Measurements from ENCODE around the gene IKZF2. TPM values are rescaled to one million over a fixed set of nuclear protein-coding genes. Genes with fewer than 3 reads are reported as not detected.

IKZF2 gene
- total and polyA plus RNA-seq, 2 experiments from 2014 or later = 2.6 to 10.1 TPM

DNA sequence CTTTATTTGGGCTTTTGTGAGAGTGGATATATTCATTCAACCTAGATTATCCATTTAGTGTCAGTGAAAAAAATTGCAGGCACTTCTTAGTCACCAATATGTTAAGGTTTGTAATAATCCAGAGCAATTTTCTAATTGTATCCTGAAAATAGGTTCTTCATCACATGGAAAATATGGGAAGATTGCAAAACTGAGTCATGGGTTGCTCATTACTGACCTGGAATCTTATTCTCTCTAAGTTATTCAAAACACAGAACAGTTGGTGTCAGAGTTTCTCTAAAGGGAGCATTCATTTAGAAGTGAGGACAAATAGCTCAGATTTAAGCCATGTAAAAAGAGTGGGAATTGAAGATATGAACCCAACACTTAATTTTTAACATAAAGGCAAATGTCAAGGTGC, 181.3 kb downstream of the IKZF2 start:
- Mint-ChIP-seq H3K27me3 (ENCODE audit: insufficient read depth, low read depth, poor library complexity) (no peaks in the 10 kb centered on the region), H3K9me3 (no peaks in the 10 kb centered on the region), H3K4me3 (no peak overlapping the region), H3K4me1 (peaks cover 15% of the 10 kb centered on the region; the same call in 2 of the 3 replicates), H3K27ac (no peak overlapping the region), H3K36me3 (ENCODE audit: low read depth) (no peaks in the 10 kb centered on the region)
- Histone ChIP-seq H2AFZ (no peak overlapping the region), H4K20me1 (replicated peaks; ENCODE audit: insufficient read depth) (no peaks in the 10 kb centered on the region), H3K9me2 (ENCODE audit: insufficient read depth) (no peaks in the 10 kb centered on the region), H3K27me3 (ENCODE audit: insufficient read depth) (no peaks in the 10 kb centered on the region), H3K79me2 (replicated peaks; ENCODE audit: insufficient read depth) (no peaks in the 10 kb centered on the region), H3F3A (replicated peaks; ENCODE audit: low read depth) (no peaks in the 10 kb centered on the region), H3K36me3 (ENCODE audit: insufficient read depth) (no peaks in the 10 kb centered on the region), H3K4me1 (ENCODE audit: insufficient read depth) (no peaks in the 10 kb centered on the region), H3K27ac (ENCODE audit: low read depth) (no peak overlapping the region), H3K4me2 (no peak overlapping the region), H3K4me3 (no peak overlapping the region)
- DNase-seq (ENCODE audit: low spot score) (no peak), ATAC-seq (no peak)
- TF ChIP-seq EZH2 (IDR thresholded peaks at IDR 0.05; ENCODE audit: low read depth, unreplicated experiment) = no peak
- no peak for TF ChIP-seq STAT1 (IDR thresholded peaks at IDR 0.05; ENCODE audit: unreplicated experiment)
- TF ChIP-seq, protein P1, sequence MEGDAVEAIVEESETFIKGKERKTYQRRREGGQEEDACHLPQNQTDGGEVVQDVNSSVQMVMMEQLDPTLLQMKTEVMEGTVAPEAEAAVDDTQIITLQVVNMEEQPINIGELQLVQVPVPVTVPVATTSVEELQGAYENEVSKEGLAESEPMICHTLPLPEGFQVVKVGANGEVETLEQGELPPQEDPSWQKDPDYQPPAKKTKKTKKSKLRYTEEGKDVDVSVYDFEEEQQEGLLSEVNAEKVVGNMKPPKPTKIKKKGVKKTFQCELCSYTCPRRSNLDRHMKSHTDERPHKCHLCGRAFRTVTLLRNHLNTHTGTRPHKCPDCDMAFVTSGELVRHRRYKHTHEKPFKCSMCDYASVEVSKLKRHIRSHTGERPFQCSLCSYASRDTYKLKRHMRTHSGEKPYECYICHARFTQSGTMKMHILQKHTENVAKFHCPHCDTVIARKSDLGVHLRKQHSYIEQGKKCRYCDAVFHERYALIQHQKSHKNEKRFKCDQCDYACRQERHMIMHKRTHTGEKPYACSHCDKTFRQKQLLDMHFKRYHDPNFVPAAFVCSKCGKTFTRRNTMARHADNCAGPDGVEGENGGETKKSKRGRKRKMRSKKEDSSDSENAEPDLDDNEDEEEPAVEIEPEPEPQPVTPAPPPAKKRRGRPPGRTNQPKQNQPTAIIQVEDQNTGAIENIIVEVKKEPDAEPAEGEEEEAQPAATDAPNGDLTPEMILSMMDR (conservative IDR thresholded peaks at IDR 0.05; ENCODE audit: low read depth in 2 of 2) = no peak
- TF ChIP-seq EZH2phosphoT487 (IDR thresholded peaks at IDR 0.05; ENCODE audit: unreplicated experiment) = no peak
- TF ChIP-seq ZNF114 (CRISPR knock-in tag; IDR thresholded peaks at IDR 0.05) = no peak
- TF ChIP-seq POLR2AphosphoS5 (IDR thresholded peaks at IDR 0.05; ENCODE audit: low read depth) = no peak
- no peak for TF ChIP-seq JUNB (IDR thresholded peaks at IDR 0.05; ENCODE audit: unreplicated experiment)
- TF ChIP-seq, protein P2, sequence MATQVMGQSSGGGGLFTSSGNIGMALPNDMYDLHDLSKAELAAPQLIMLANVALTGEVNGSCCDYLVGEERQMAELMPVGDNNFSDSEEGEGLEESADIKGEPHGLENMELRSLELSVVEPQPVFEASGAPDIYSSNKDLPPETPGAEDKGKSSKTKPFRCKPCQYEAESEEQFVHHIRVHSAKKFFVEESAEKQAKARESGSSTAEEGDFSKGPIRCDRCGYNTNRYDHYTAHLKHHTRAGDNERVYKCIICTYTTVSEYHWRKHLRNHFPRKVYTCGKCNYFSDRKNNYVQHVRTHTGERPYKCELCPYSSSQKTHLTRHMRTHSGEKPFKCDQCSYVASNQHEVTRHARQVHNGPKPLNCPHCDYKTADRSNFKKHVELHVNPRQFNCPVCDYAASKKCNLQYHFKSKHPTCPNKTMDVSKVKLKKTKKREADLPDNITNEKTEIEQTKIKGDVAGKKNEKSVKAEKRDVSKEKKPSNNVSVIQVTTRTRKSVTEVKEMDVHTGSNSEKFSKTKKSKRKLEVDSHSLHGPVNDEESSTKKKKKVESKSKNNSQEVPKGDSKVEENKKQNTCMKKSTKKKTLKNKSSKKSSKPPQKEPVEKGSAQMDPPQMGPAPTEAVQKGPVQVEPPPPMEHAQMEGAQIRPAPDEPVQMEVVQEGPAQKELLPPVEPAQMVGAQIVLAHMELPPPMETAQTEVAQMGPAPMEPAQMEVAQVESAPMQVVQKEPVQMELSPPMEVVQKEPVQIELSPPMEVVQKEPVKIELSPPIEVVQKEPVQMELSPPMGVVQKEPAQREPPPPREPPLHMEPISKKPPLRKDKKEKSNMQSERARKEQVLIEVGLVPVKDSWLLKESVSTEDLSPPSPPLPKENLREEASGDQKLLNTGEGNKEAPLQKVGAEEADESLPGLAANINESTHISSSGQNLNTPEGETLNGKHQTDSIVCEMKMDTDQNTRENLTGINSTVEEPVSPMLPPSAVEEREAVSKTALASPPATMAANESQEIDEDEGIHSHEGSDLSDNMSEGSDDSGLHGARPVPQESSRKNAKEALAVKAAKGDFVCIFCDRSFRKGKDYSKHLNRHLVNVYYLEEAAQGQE (IDR thresholded peaks at IDR 0.05; ENCODE audit: unreplicated experiment) = no peak
- TF ChIP-seq ZNF331 (CRISPR knock-in tag; IDR thresholded peaks at IDR 0.05; ENCODE audit: low read depth) = no peak
- TF ChIP-seq, protein P3, sequence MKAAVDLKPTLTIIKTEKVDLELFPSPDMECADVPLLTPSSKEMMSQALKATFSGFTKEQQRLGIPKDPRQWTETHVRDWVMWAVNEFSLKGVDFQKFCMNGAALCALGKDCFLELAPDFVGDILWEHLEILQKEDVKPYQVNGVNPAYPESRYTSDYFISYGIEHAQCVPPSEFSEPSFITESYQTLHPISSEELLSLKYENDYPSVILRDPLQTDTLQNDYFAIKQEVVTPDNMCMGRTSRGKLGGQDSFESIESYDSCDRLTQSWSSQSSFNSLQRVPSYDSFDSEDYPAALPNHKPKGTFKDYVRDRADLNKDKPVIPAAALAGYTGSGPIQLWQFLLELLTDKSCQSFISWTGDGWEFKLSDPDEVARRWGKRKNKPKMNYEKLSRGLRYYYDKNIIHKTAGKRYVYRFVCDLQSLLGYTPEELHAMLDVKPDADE (IDR thresholded peaks at IDR 0.05) = no peak
- no peak for TF ChIP-seq CREB1 (CRISPR knock-in tag; IDR thresholded peaks at IDR 0.05; ENCODE audit: low read depth)
- TF ChIP-seq, protein P4, sequence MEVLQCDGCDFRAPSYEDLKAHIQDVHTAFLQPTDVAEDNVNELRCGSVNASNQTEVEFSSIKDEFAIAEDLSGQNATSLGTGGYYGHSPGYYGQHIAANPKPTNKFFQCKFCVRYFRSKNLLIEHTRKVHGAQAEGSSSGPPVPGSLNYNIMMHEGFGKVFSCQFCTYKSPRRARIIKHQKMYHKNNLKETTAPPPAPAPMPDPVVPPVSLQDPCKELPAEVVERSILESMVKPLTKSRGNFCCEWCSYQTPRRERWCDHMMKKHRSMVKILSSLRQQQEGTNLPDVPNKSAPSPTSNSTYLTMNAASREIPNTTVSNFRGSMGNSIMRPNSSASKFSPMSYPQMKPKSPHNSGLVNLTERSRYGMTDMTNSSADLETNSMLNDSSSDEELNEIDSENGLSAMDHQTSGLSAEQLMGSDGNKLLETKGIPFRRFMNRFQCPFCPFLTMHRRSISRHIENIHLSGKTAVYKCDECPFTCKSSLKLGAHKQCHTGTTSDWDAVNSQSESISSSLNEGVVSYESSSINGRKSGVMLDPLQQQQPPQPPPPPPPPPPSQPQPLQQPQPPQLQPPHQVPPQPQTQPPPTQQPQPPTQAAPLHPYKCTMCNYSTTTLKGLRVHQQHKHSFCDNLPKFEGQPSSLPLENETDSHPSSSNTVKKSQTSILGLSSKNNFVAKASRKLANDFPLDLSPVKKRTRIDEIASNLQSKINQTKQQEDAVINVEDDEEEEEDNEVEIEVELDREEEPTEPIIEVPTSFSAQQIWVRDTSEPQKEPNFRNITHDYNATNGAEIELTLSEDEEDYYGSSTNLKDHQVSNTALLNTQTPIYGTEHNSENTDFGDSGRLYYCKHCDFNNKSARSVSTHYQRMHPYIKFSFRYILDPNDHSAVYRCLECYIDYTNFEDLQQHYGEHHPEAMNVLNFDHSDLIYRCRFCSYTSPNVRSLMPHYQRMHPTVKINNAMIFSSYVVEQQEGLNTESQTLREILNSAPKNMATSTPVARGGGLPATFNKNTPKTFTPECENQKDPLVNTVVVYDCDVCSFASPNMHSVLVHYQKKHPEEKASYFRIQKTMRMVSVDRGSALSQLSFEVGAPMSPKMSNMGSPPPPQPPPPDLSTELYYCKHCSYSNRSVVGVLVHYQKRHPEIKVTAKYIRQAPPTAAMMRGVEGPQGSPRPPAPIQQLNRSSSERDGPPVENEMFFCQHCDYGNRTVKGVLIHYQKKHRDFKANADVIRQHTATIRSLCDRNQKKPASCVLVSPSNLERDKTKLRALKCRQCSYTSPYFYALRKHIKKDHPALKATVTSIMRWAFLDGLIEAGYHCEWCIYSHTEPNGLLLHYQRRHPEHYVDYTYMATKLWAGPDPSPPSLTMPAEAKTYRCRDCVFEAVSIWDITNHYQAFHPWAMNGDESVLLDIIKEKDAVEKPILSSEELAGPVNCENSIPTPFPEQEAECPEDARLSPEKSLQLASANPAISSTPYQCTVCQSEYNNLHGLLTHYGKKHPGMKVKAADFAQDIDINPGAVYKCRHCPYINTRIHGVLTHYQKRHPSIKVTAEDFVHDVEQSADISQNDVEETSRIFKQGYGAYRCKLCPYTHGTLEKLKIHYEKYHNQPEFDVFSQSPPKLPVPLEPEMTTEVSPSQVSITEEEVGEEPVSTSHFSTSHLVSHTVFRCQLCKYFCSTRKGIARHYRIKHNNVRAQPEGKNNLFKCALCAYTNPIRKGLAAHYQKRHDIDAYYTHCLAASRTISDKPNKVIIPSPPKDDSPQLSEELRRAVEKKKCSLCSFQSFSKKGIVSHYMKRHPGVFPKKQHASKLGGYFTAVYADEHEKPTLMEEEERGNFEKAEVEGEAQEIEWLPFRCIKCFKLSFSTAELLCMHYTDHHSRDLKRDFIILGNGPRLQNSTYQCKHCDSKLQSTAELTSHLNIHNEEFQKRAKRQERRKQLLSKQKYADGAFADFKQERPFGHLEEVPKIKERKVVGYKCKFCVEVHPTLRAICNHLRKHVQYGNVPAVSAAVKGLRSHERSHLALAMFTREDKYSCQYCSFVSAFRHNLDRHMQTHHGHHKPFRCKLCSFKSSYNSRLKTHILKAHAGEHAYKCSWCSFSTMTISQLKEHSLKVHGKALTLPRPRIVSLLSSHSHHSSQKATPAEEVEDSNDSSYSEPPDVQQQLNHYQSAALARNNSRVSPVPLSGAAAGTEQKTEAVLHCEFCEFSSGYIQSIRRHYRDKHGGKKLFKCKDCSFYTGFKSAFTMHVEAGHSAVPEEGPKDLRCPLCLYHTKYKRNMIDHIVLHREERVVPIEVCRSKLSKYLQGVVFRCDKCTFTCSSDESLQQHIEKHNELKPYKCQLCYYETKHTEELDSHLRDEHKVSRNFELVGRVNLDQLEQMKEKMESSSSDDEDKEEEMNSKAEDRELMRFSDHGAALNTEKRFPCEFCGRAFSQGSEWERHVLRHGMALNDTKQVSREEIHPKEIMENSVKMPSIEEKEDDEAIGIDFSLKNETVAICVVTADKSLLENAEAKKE (CRISPR knock-in tag; IDR thresholded peaks at IDR 0.05) = no peak
